Renal cortical epithelial cell (primary cell): ENCODE results near the gene SEC24C. TPM values are rescaled to one million over a fixed set of nuclear protein-coding genes. Genes with fewer than 3 reads are reported as not detected.
"Not testable (repeated sequence)": the region's sequence is repeated elsewhere in the genome, so short reads cannot be mapped to it uniquely, and the experiment has no call there.

Experiments used
- DNase-seq: peaks from one replicate; pipeline ENCODE4 v3.0.0-alpha.2; 2011; ENCODE audit warnings: low read depth
- total RNA-seq: library from RNA; depleted of rRNA; stranded (reverse); fragments of >200 nt; gene quantifications from 2 replicates; pipeline ENCODE4 v1.2.3, GENCODE V29; 2014

SEC24C gene
- total RNA-seq, 1 donor from 2014 or later: 84.6 TPM

- peak; percentile 44 for DNase-seq
These were observed 27.6 kb downstream of the SEC24C start for GRCh38 chr10:73771722-73772280.

GRCh38 chr10:73772281-73773151, 28.3 kb downstream of the SEC24C start:
- peak; percentile 39 for DNase-seq

- no peak for DNase-seq
These were observed 29.1 kb downstream of the SEC24C start for GRCh38 chr10:73773152-73773879.

GRCh38 chr10:73774637-73775036, 30.5 kb downstream of the SEC24C start:
- peak; percentile 45 for DNase-seq

DNA sequence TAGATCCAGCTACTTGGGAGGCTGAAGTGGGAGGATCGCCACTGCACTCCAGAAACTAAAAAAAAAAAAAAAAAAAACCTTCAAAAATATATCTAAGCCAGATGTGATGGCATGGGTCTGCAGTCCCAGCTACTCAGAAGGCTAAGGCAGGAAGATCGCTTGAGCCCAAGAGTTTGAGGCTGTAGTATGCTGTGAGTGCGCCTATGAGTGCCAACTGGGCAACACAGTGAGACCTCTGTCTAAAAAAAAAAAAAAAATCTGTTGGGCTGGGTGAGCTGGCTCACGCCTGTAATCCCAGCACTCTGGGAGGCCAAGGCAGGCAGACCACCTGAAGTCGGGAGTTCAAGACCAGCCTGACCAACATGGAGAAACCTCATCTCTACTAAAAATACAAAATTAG, 34.8 kb downstream of the SEC24C start:
- DNase-seq: no peak

DNA sequence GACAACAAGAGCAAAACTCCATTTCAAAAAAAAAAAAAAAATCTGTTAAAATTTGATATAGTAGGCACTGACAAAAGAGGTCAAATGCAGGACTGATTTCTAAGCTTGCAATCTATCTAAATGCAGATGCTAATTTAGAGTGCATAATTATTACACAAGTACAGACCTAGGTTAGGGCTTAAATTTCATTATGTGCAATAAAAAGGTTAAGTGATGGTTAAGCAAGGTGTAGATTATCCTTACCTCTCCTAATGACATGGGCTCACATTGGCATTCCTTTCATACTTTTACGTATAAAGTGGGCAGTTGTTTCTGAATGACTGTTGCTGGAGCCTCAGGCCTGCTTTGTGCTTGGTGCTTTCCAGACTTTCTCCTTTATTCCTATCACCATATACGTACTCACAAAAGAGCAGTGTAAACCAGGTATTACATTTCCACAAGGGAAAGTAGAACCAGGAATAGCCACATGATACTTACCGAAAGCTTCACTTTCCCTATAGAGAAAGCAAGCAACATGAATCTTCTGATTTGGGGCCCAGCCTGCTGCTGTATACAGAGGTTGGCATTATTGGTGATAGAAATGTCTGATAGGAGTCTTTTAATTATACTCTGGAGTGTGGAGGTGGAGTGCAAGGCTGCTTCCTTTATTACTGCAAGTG, 35.5 kb downstream of the SEC24C start:
- no peak for DNase-seq

DNA sequence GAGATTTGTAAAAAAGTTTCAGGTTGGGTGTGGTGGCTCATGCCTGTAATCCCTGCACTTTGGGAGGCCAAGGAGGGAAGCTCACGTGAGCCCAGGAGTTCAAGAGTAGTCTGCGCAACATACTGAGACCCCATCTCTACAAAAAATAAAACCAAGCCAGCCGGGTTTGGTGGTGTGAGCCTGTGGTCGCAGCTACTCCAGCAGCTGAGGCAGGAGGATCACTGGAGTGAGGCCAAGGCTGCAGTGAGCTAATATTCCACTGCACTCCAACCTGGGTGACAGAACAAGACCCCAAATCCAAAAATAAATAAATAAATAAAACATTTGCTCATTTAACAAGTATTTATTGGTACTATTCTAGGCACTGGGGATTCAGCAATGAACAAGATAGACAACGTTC, 36.1 kb downstream of the SEC24C start:
- no peak for DNase-seq

GRCh38 chr10:73780966-73781365, 36.8 kb downstream of the SEC24C start:
- no peak for DNase-seq

DNA sequence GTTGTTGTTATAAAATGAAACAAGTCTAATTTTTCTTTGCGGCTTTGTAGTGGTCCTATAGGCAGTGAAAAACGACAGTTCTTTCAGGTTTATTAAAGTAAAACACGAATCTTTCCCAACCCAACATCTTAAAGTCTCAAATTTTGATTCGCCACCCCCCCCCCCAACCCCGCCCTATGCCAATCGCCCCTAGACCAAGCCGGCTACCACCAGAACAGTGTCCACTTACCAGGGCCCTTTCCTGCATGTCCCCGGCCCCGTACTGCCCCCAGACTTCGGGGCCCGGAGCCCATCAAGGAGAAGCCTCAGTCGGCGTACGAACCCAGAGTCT, 37.3 kb downstream of the SEC24C start:
- no peak for DNase-seq

- peak; percentile 71 for DNase-seq
These were observed 37.9 kb downstream of the SEC24C start, which contains the start of gene CHCHD1 for GRCh38 chr10:73781879-73782748. CHCHD1 (plus strand) TSS chr10:73782048; CDS start chr10:73782076, 28 bp downstream.

DNA sequence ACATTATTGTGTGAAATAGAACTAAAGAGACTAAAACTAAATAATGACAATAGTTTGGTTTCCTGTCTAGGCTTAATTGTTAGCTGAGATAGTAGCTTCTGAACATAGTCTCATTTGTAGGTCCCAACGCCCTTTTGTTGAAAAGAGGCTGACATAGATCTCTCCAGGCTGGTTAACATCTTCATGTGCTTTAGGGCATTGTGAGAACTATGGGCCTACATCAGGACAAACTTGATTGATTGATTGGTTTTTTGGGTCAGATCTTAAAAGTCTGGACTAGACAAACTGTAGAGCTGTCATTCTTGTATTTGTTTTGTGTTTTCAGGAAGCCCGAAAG, 38.5 kb downstream of the SEC24C start:
- DNase-seq: no peak

DNA sequence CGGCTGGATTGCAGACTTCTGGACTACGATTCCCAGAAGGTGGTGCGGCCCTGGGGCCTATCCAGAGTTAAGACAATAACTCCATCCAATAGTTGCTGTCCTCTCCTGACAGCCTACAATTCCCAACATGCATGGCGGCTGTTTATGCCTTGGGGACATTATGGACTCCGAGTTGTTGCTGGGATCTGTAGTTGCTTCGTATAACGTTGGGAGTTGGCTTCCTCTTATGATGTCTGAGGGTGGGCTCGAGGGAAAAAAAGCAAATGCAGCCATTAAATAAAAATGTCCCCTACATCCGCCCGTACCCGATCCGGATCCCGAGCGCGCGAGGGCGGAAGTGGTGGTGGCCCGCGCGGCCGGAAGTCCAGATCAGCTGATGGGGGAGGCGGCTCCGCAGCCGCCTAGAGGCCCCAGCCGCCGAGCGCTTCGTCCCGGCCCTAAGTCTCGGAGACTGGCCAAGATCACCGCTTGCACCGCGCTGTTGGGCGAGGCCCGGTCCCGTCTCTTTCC, 41.1 kb downstream of the SEC24C start, which contains the start of gene ZSWIM8:
Gene ZSWIM8 (plus strand): TSS at position 396 of the 510 bp plus-strand sequence. CDS start 273 bp downstream, outside the sequence.
- peak; percentile 95 for DNase-seq

DNA sequence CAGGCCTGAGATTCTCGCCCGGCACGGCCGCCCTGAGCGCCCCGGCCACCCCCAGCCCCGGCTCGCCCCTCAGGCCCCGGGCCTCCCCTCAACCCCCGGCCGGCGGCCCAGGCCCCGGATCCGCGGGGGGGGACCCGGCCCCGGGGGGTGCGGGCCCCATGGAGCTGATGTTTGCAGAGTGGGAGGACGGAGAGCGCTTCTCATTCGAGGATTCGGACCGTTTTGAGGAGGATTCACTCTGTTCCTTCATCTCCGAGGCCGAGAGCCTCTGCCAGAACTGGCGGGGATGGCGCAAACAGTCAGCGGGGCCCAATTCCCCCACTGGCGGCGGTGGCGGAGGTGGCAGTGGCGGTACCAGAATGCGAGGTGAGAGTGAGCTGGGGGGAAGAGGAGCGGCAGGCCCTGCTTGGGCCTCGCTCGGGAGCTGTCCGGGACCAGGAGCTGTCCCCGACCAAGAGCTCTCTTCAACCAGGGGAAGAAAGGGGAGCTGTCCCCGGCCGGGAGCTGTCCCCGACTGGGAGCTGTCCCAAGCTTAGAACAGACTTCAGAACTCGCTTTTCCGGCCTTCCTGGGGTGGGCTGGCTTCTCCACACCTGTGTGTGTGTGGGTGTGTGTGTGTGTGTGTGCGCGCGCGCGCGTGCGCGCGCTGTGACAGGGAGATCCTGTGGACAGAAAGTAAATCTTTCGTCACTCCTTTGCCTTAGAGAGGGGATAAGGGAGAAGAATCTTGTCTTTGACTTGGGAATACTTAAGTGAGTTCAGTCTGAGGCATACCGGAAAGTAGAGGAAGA, 41.7 kb downstream of the SEC24C start:
- DNase-seq: peak; percentile 55

DNA sequence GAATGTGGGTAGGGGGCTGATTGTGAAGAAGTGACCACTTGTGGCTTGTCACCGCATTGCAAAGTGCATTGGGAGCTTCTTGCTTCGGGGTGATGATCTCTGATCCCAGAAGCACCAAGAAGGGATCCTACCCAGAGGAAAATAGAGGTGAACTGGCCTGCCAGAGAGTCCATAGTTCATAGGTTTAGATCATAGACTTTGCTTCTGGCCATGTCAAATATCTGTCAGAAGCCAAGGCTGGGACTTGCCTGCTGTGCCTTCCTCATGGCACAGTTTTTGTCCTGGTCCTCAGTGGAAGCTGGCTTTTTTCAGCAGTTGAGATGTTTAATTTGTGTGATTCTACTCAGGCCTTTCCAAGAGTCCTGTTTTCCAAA, 42.3 kb downstream of the SEC24C start:
- no peak for DNase-seq

GRCh38 chr10:73787031-73787800, 43.0 kb downstream of the SEC24C start:
- DNase-seq: not testable (repeated sequence)

DNA sequence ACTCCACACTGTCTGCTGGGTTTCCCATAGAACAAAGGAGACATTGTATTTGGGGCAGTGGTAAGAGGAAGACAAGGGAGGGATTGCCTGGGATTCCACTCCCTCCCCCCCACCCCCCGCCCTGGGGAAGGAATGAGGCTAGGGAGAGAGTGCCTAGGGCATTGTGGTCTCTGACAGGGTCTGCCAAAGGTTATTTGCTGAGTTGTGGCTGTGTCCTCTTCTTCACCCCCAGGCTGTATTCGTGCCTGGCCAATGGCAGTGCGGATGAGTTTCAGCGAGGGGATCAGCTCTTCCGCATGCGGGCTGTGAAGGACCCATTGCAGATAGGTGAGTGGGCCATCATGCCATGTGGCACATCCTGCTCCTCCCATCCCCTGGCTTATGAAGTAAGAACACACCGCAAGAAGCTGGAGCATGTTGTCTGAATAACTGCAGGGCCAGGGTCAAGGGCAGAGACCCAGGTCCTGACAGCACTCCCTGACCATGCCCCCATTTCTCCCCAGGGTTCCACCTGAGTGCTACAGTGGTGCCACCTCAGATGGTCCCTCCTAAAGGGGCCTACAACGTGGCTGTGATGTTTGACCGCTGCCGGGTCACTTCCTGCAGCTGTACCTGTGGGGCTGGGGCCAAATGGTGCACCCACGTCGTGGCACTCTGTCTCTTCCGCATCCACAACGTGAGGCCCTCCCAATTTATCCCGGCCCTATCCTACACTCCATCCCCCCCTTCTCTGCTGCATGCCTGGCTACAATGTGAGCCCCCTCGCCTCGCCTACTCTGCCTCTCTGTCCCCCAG, 44.9 kb downstream of the SEC24C start:
- DNase-seq: no peak

DNA sequence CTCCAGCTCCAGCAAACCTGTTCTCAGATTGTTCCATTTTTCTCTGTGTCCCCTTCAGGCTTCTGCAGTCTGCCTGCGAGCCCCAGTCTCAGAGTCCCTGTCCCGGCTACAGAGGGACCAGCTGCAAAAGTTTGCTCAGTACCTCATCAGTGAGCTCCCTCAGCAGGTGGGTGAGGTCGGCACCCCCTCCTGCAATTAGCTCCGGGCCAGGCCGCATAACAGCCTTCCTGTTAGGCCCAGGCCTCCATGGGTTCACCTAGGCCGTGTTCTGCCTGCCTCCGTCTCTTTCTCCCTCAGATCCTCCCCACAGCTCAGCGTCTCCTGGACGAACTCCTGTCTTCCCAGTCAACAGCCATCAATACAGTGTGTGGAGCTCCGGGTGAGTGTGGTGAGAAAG, 45.5 kb downstream of the SEC24C start:
- DNase-seq: no peak

DNA sequence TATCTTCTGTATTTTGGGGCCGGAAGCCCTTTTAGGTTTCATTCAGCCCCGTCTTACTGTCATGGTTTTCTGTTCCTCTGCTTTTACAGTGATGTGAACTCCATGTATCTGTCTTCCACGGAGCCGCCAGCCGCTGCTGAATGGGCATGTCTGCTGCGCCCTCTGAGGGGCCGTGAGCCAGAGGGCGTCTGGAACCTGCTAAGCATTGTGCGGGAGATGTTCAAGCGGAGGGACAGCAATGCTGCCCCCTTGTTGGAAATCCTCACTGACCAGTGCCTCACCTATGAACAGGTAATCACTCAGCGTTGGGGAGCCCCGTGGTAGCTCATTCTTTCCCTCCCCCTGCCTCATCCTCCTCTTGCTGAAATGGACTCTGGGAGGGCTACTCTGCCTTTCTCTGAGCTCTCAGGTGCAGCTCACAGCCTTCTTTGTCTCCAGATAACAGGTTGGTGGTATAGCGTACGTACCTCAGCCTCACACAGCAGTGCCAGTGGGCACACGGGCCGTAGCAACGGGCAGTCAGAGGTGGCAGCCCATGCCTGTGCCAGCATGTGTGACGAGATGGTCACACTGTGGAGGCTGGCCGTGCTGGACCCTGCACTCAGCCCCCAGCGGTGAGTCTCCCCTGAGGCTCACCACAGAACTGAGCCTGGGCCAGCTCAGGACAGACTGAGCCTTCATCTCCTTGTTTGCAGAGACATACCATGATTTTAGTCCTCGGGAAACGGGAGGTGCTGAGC, 46.9 kb downstream of the SEC24C start:
- no peak for DNase-seq
